Transverse colon (tissue), 4 donors: ENCODE measurements around the gene PI16. TPM values are rescaled to one million over a fixed set of nuclear protein-coding genes. Genes with fewer than 3 reads are reported as not detected.

Source experiments
- DNase-seq: peaks from one replicate; pipeline ENCODE4 v3.0.0-alpha.2; 2019
- H3K27ac ChIP-seq, 4 donors: fragments of 200-600 bp; sonication (generic); 2 replicates each; pipeline ENCODE4 v1.5.1; 2016 to 2018; ENCODE audit warnings: inconsistent platforms in 4 of 4
- H3K27me3 ChIP-seq: fragments of 200-600 bp; sonication (generic); 2 replicates; pipeline ENCODE4 v1.5.1; 2017; ENCODE audit warnings: inconsistent platforms
- H3K36me3 ChIP-seq, 4 donors: fragments of 200-600 bp; sonication (generic); 2 replicates each; pipeline ENCODE4 v1.5.1; 2017 to 2019; ENCODE audit warnings: inconsistent platforms in 4 of 4
- H3K4me1 ChIP-seq, 4 donors: fragments of 200-600 bp; sonication (generic); 2 replicates each; pipeline ENCODE4 v1.5.1; 2017 to 2020; ENCODE audit warnings: inconsistent platforms in 4 of 4
- H3K4me3 ChIP-seq, 4 donors: fragments of 200-600 bp; sonication (generic); 1 replicate in 1 of 4; 2 replicates in 3 of 4; pipeline versions ENCODE4 v1.5.1 to v1.6.1; 2017 to 2019; ENCODE audit warnings: inconsistent platforms in 4 of 4
- H3K9me3 ChIP-seq, 2 donors: fragments of 200-600 bp; sonication (generic); 2 replicates each; pipeline ENCODE4 v1.5.1; 2017 to 2019; ENCODE audit warnings: inconsistent platforms in 2 of 2
- CTCF ChIP-seq, 5 experiments: fragments of 200-600 bp in 3 of 5; fragments of 450-650 bp in 2 of 5; sonication (generic) in 3 of 5; IDR thresholded peaks; 1 replicate in 2 of 5; 2 replicates in 3 of 5; pipeline ENCODE4 v1.5.1; 2016 to 2017; ENCODE audit warnings: antibody characterized with exemption in 5 of 5, inconsistent platforms in 3 of 5, mild to moderate bottlenecking in 2 of 5, moderate library complexity in 1 of 5
- EP300 ChIP-seq: sonication (generic); formaldehyde crosslinking; IDR thresholded peaks from one replicate; pipeline ENCODE4 v1.6.1; 2017; ENCODE audit warnings: antibody characterized with exemption, low read depth
- POLR2A ChIP-seq: fragments of 450-650 bp; IDR thresholded peaks from one replicate; pipeline ENCODE4 v1.6.1; 2016; ENCODE audit warnings: antibody characterized with exemption, mild to moderate bottlenecking, moderate library complexity
- POLR2AphosphoS5 ChIP-seq, 3 donors: sonication (generic); formaldehyde crosslinking; IDR thresholded peaks; one replicate each; pipeline ENCODE4 v1.6.1; 2016; ENCODE audit warnings: antibody characterized with exemption in 3 of 3
- WGBS, 2 donors: methylation state at CpG; one replicate each; pipeline ENCODE4 v1.1.5; 2018; ENCODE audit warnings: low coverage in 1 of 2; 5-methylcytosine and 5-hydroxymethylcytosine counted together
- in situ Hi-C, 4 donors: fragments of 200-750 bp; cut with MboI; loops; one replicate each; pipeline versions ENCODE4 v1.15.0 to v1.15.1; 2017; ENCODE audit warnings: low sequenced_read_pairs in 3 of 4, low pct_ligation_motif_present in 1 of 4, low pct_unique_long_range_greater_than_20kb in 1 of 4
- intact Hi-C: fragments of 100-400 bp; cut with DNase I; formaldehyde crosslinking; loops from one replicate; pipeline ENCODE4 v1.15.1; 2023; ENCODE audit warnings: low total_unique reads
- total RNA-seq, 4 donors: library from RNA; depleted of rRNA; stranded (reverse); fragments of >200 nt; gene quantifications; one replicate each; pipeline ENCODE4 v1.1.0, GENCODE V29; 2016

PI16 gene
- total RNA-seq, 4 donors from 2014 or later: 0.60 to 5.6 (median 4.0) TPM; not detected in 1

GRCh38 chr6:37013516-37014491 lies 59.3 kb downstream of the PI16 start:
- TF ChIP-seq CTCF (IDR thresholded peaks at IDR 0.05): no peak
- no peak for TF ChIP-seq POLR2AphosphoS5 (IDR thresholded peaks at IDR 0.05)
- TF ChIP-seq POLR2A: no peak
- no peak for TF ChIP-seq EP300
- intact Hi-C loops (no loop called here), in situ Hi-C loops (loop anchor here (10.0 to 25.0 kb wide), 4 partner anchors 127 to 252 kb away; partner anchors contain the start of gene C6orf89 (in 3 of the 4))
- no peaks in the 10 kb centered on the region for H3K36me3 ChIP-seq
- H3K27me3 ChIP-seq: no peaks in the 10 kb centered on the region
- H3K9me3 ChIP-seq: no peaks in the 10 kb centered on the region
- 93% methylated on average over 21 of the region's 21 CpGs; no CpG with 5 or more reads in 1 of the 2 donors for WGBS, 2 donors
- peaks cover 0 to 12% (median 4%) of the 10 kb centered on the region in 4 donors for H3K4me1 ChIP-seq
- H3K27ac ChIP-seq: no peak overlapping the region
- no peak for DNase-seq
- no peak overlapping the region for H3K4me3 ChIP-seq

Other genes with a start within 250 kb of the PI16 start
- 1 to 10 TPM in 3 of 4 donors, not detected in 1; 3.0 to 8.3 (median 3.3) TPM for gene CPNE5, start 115.3 kb upstream of the PI16 start, total RNA-seq
- 1 to 10 TPM in 3 of 4 donors, under 1 TPM in 1; 1.00 to 5.6 (median 3.3) TPM for gene PPIL1, start 79.9 kb upstream of the PI16 start, total RNA-seq
- 10 to 100 TPM in 3 of 4 donors, 1 to 10 TPM in 1; 7.8 to 41.8 (median 28.2) TPM for gene C6orf89, start 68.8 kb upstream of the PI16 start, total RNA-seq
- gene MTCH1, start 31.5 kb downstream of the PI16 start, total RNA-seq: 100 to 1,000 TPM; 123 to 190 (median 152) TPM
- 10 to 100 TPM; 13.1 to 46.4 (median 29.6) TPM for gene FGD2, start 50.9 kb downstream of the PI16 start, total RNA-seq
- gene PIM1, start 215.4 kb downstream of the PI16 start, total RNA-seq: 100 to 1,000 TPM in 1 of 4 donors, 10 to 100 TPM in 2, 1 to 10 TPM in 1; 6.8 to 102 (median 24.0) TPM